Activated CD4-positive, alpha-beta T cell treated with anti-CD3 and anti-CD28 coated beads, Interleukin-2, amount 10 ng/mL, durations not matched to agents 24 days and 14 days (primary cell): Measurements from ENCODE around the gene MPZ. TPM values are rescaled to one million over a fixed set of nuclear protein-coding genes. Genes with fewer than 3 reads are reported as not detected.
"Not testable (repeated sequence)": the region's sequence is repeated elsewhere in the genome, so short reads cannot be mapped to it uniquely, and the experiment has no call there.

Source experiments
- DNase-seq: peaks from one replicate; pipeline ENCODE4 v3.0.0; 2022
- H3K27ac Mint-ChIP-seq: one replicate; pipeline ENCODE4 v1.8.0; 2022; ENCODE audit warnings: mild to moderate bottlenecking, mixed read lengths
- H3K27me3 Mint-ChIP-seq: one replicate; pipeline ENCODE4 v1.8.0; 2022; ENCODE audit warnings: mixed read lengths
- H3K36me3 Mint-ChIP-seq: one replicate; pipeline ENCODE4 v1.8.0; 2022; ENCODE audit warnings: low read depth, mild to moderate bottlenecking, mixed read lengths
- H3K4me1 Mint-ChIP-seq: one replicate; pipeline ENCODE4 v1.8.0; 2021; ENCODE audit warnings: mixed read lengths
- H3K4me3 Mint-ChIP-seq: one replicate; pipeline ENCODE4 v1.8.0; 2022; ENCODE audit warnings: mild to moderate bottlenecking, moderate library complexity, mixed read lengths
- H3K9me3 Mint-ChIP-seq: one replicate; pipeline ENCODE4 v1.8.0; 2021; ENCODE audit warnings: mixed read lengths
- intact Hi-C: fragments of 100-400 bp; cut with micrococcal nuclease; formaldehyde crosslinking; loops from one replicate; pipeline ENCODE4 v1.15.1; 2023
- total RNA-seq: library from RNA; stranded (reverse); gene quantifications from 2 replicates; pipeline ENCODE4 v1.2.3, GENCODE V29; 2022

MPZ gene
- total RNA-seq, 1 donor from 2014 or later = 2.8 TPM

GRCh38 chr1:161258439-161259344, 51.1 kb downstream of the MPZ start, which contains the start of gene PCP4L1:
Gene PCP4L1 (plus strand): TSS chr1:161258745. CDS start chr1:161258975, 230 bp downstream.
- H3K27ac Mint-ChIP-seq = no peak within 1 kb of the TSS
- H3K4me3 Mint-ChIP-seq = peak within 1 kb of the TSS; percentile 74
- H3K9me3 Mint-ChIP-seq = peaks cover 27% of the 10 kb centered on the region
- intact Hi-C loops = no loop called here
- H3K36me3 Mint-ChIP-seq = peaks cover 11% of the 10 kb centered on the region
- peaks cover 9% of the 10 kb centered on the region for H3K4me1 Mint-ChIP-seq
- H3K27me3 Mint-ChIP-seq = peaks cover 61% of the 10 kb centered on the region
- peak; percentile 81 for DNase-seq

GRCh38 chr1:161257109-161257508, 52.7 kb downstream of the MPZ start:
- DNase-seq, intact Hi-C loops, H3K4me1 Mint-ChIP-seq, H3K4me3 Mint-ChIP-seq, H3K27ac Mint-ChIP-seq: not testable (repeated sequence)
- H3K36me3 Mint-ChIP-seq = peaks cover 11% of the 10 kb centered on the region
- peaks cover 57% of the 10 kb centered on the region for H3K27me3 Mint-ChIP-seq
- peaks cover 27% of the 10 kb centered on the region for H3K9me3 Mint-ChIP-seq

GRCh38 chr1:161255955-161256520, 53.7 kb downstream of the MPZ start:
- intact Hi-C loops, H3K4me3 Mint-ChIP-seq, DNase-seq, H3K27ac Mint-ChIP-seq, H3K4me1 Mint-ChIP-seq: not testable (repeated sequence)
- Mint-ChIP-seq H3K36me3 (peaks cover 11% of the 10 kb centered on the region), H3K27me3 (peaks cover 49% of the 10 kb centered on the region), H3K9me3 (peaks cover 27% of the 10 kb centered on the region)

GRCh38 chr1:161255302-161255701, 54.5 kb downstream of the MPZ start:
- intact Hi-C loops, H3K4me3 Mint-ChIP-seq, H3K27ac Mint-ChIP-seq, H3K4me1 Mint-ChIP-seq, DNase-seq: not testable (repeated sequence)
- H3K9me3 Mint-ChIP-seq = peaks cover 27% of the 10 kb centered on the region
- H3K36me3 Mint-ChIP-seq = peaks cover 11% of the 10 kb centered on the region
- H3K27me3 Mint-ChIP-seq = peaks cover 42% of the 10 kb centered on the region

Other genes starting within 250 kb of the MPZ start
- 134 and 139 TPM in 2 replicates for gene ARHGAP30, start 240.1 kb downstream of the MPZ start, total RNA-seq
- 0.05 TPM in 1 of 2 replicates, not detected in the other for gene NECTIN4, start 220.4 kb downstream of the MPZ start, total RNA-seq
- gene KLHDC9, start 211.6 kb downstream of the MPZ start, total RNA-seq = not detected in 2 replicates
- gene PFDN2, start 191.9 kb downstream of the MPZ start, total RNA-seq = 173 and 178 TPM in 2 replicates
- 46.7 and 48.2 TPM in 2 replicates for gene NIT1, start 191.9 kb downstream of the MPZ start, total RNA-seq
- 45.7 and 46.2 TPM in 2 replicates for gene DEDD, start 177.3 kb downstream of the MPZ start, total RNA-seq
- gene UFC1, start 156.0 kb downstream of the MPZ start, total RNA-seq = 84.2 and 86.6 TPM in 2 replicates
- 32.7 and 34.7 TPM in 2 replicates for gene USP21, start 150.5 kb downstream of the MPZ start, total RNA-seq
- gene PPOX, start 143.5 kb downstream of the MPZ start, total RNA-seq = 28.6 and 31.1 TPM in 2 replicates
- gene B4GALT3, start 132.5 kb downstream of the MPZ start, total RNA-seq = 65.1 and 69.9 TPM in 2 replicates
- 0.33 and 0.66 TPM in 2 replicates for gene ADAMTS4, start 110.9 kb downstream of the MPZ start, total RNA-seq
- gene NDUFS2, start 107.6 kb downstream of the MPZ start, total RNA-seq = 88.4 and 89.6 TPM in 2 replicates
- 0.63 TPM in 1 of 2 replicates, not detected in the other for gene FCER1G, start 94.7 kb downstream of the MPZ start, total RNA-seq
- gene APOA2, start 86.3 kb downstream of the MPZ start, total RNA-seq = not detected in 2 replicates
- gene TOMM40L, start 83.9 kb downstream of the MPZ start, total RNA-seq = 25.6 and 28.4 TPM in 2 replicates
- not detected in 2 replicates for gene NR1I3, start 71.8 kb downstream of the MPZ start, total RNA-seq
- gene PCP4L1, start 51.2 kb downstream of the MPZ start, total RNA-seq = 0.14 TPM in 1 of 2 replicates, not detected in the other
- 174 and 182 TPM in 2 replicates for gene SDHC, start 4.4 kb upstream of the MPZ start, total RNA-seq
- not detected in 2 replicates for gene CFAP126, start 57.9 kb upstream of the MPZ start, total RNA-seq
- gene FCGR2A, start 195.5 kb upstream of the MPZ start, total RNA-seq = not detected in 2 replicates
- 0.91 and 1.2 TPM in 2 replicates for gene HSPA6, start 214.6 kb upstream of the MPZ start, total RNA-seq
- gene FCGR3A, start 239.8 kb upstream of the MPZ start, total RNA-seq = not detected in 2 replicates